Esophagus muscularis mucosa (tissue), 4 donors: ENCODE data around the gene DAO.

Source experiments
- EP300 ChIP-seq: sonication (generic); formaldehyde crosslinking; IDR thresholded peaks from one replicate; pipeline ENCODE4 v1.6.1; 2017; ENCODE audit warnings: antibody characterized with exemption
- POLR2A ChIP-seq: fragments of 450-650 bp; IDR thresholded peaks from one replicate; pipeline ENCODE4 v1.6.1; 2017; ENCODE audit warnings: antibody characterized with exemption, moderate library complexity, mild to moderate bottlenecking, low read depth
- POLR2AphosphoS5 ChIP-seq, 2 donors: sonication (generic); formaldehyde crosslinking; IDR thresholded peaks; one replicate each; pipeline ENCODE4 v1.6.1; 2017; ENCODE audit warnings: antibody characterized with exemption in 2 of 2
- TF ChIP-seq, protein P1 (sequence below), 3 experiments: fragments of 200-600 bp in 2 of 3; fragments of 450-650 bp in 1 of 3; sonication (generic) in 2 of 3; IDR thresholded peaks; one replicate each; pipeline ENCODE4 v1.5.1; 2017 to 2019; ENCODE audit warnings: antibody characterized with exemption in 3 of 3, mild to moderate bottlenecking in 2 of 3, moderate library complexity in 1 of 3

DNA sequence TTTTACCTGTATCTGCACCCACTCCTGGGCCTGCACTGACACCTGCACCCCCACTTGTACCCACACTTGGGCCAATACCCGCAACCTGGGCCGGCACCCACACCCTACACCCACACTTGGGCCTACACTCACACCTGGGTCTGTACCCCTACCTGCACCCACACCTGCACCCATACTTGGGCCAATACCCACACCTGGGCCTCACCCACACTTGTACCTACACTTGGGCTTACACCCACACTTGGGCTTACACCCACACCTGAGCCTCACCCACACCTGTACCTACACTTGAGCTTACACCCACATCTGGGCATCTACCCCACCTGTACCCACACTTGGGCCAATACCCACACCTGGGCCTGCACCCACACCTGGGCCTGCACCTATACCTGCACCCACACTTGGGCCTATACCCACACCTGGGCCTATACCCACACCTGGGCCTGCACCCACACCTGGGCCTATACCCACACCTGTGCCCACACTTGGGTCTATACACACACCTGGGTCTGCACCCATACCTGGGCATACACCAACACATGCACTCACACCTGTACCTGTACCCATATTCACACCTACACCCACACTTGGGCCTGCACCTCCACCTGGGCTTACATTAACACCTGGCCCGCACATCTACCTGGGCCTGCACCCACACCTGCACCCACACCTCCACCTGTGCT lies 39.2 kb downstream of the DAO start:
- TF ChIP-seq POLR2A (no peak), POLR2AphosphoS5 (IDR thresholded peaks at IDR 0.05) (no peak), EP300 (no peak)
- TF ChIP-seq, protein P1, sequence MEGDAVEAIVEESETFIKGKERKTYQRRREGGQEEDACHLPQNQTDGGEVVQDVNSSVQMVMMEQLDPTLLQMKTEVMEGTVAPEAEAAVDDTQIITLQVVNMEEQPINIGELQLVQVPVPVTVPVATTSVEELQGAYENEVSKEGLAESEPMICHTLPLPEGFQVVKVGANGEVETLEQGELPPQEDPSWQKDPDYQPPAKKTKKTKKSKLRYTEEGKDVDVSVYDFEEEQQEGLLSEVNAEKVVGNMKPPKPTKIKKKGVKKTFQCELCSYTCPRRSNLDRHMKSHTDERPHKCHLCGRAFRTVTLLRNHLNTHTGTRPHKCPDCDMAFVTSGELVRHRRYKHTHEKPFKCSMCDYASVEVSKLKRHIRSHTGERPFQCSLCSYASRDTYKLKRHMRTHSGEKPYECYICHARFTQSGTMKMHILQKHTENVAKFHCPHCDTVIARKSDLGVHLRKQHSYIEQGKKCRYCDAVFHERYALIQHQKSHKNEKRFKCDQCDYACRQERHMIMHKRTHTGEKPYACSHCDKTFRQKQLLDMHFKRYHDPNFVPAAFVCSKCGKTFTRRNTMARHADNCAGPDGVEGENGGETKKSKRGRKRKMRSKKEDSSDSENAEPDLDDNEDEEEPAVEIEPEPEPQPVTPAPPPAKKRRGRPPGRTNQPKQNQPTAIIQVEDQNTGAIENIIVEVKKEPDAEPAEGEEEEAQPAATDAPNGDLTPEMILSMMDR (IDR thresholded peaks at IDR 0.05), result no peak
